Spleen (tissue), 11 donors: ENCODE measurements around the gene PLCB4. TPM values are rescaled to one million over a fixed set of nuclear protein-coding genes. Genes with fewer than 3 reads are reported as not detected.

Experiments
- DNase-seq: peaks from one replicate; pipeline ENCODE4 v3.0.0-alpha.2; 2020
- H3K27ac ChIP-seq, 8 donors: fragments of 200-600 bp; sonication (generic) in 7 of 8; 1 replicate in 4 of 8; 2 replicates in 4 of 8; pipeline versions ENCODE4 v1.5.0 to v1.8.0; 2016 to 2021; ENCODE audit warnings: inconsistent platforms in 4 of 8, mild to moderate bottlenecking in 4 of 8, moderate library complexity in 1 of 8
- H3K27me3 ChIP-seq, 7 donors: fragments of 200-600 bp; sonication (generic) in 6 of 7; replicated peaks in 1 of 7; 1 replicate in 4 of 7; 2 replicates in 3 of 7; pipeline versions ENCODE4 v1.5.0 to v1.8.0; 2016 to 2021; ENCODE audit warnings: inconsistent platforms in 3 of 7, mild to moderate bottlenecking in 1 of 7
- H3K36me3 ChIP-seq, 6 donors: fragments of 200-600 bp; sonication (generic) in 5 of 6; 1 replicate in 4 of 6; 2 replicates in 2 of 6; pipeline versions ENCODE4 v1.5.0 to v1.8.0; 2016 to 2021; ENCODE audit warnings: inconsistent platforms in 2 of 6
- H3K4me1 ChIP-seq, 6 donors: fragments of 200-600 bp; sonication (generic) in 5 of 6; 1 replicate in 3 of 6; 2 replicates in 3 of 6; pipeline versions ENCODE4 v1.5.0 to v1.8.0; 2016 to 2021; ENCODE audit warnings: inconsistent platforms in 3 of 6
- H3K4me3 ChIP-seq, 8 donors: fragments of 200-600 bp; sonication (generic) in 7 of 8; 1 replicate in 4 of 8; 2 replicates in 4 of 8; pipeline versions ENCODE4 v1.5.0 to v1.8.0; 2016 to 2021; ENCODE audit warnings: inconsistent platforms in 4 of 8, mild to moderate bottlenecking in 4 of 8, moderate library complexity in 2 of 8
- H3K9me3 ChIP-seq, 8 donors: fragments of 200-600 bp; sonication (generic) in 7 of 8; 1 replicate in 4 of 8; 2 replicates in 4 of 8; pipeline versions ENCODE4 v1.5.0 to v1.8.0; 2016 to 2021; ENCODE audit warnings: inconsistent platforms in 4 of 8
- POLR2A ChIP-seq, 3 donors: fragments of 450-650 bp; IDR thresholded peaks; one replicate each; pipeline ENCODE4 v1.5.1; 2017; ENCODE audit warnings: antibody characterized with exemption in 3 of 3, mild to moderate bottlenecking in 1 of 3
- POLR2AphosphoS5 ChIP-seq, 3 donors: sonication (generic); formaldehyde crosslinking; IDR thresholded peaks; one replicate each; pipeline ENCODE4 v1.5.1; 2017; ENCODE audit warnings: antibody characterized with exemption in 3 of 3
- WGBS, 5 donors: extraction: QIAGEN DNeasy Blood & Tissue Kit in 3 of 5; methylation state at CpG; one replicate each; pipeline versions ENCODE4 v1.1.5 to v1.1.7; 2013 to 2018; 5-methylcytosine and 5-hydroxymethylcytosine counted together
- intact Hi-C: fragments of 100-400 bp; cut with DNase I; formaldehyde crosslinking; loops from one replicate; pipeline ENCODE4 v1.15.0; 2023; ENCODE audit warnings: low total_unique reads
- polyA plus RNA-seq, 3 donors: library from polyadenylated mRNA; stranded (reverse); fragments of 200-250 nt; gene quantifications; one replicate each; pipeline ENCODE4 v1.2.1, GENCODE V29; 2013
- total RNA-seq, 7 donors: library from RNA; depleted of rRNA in 3 of 7; stranded (reverse); fragments of >200 nt in 3 of 7; fragmentation: NEBNext Ultra II Directional in 4 of 7; extraction: Animal tissue kit (Norgen Biotek cat#: 25700) in 4 of 7; gene quantifications; one replicate each; pipeline versions ENCODE4 v1.1.0 to v1.2.1, GENCODE V29; 2016 to 2021
- TF ChIP-seq, protein P1 (sequence below), 11 experiments: fragments of 200-600 bp in 7 of 11; fragments of 450-650 bp in 4 of 11; sonication (generic) in 4 of 11; IDR thresholded peaks in 8 of 11; conservative IDR thresholded peaks in 3 of 11; 1 replicate in 7 of 11; 2 replicates in 4 of 11; pipeline versions ENCODE4 v1.4.0 to v1.8.0; 2016 to 2021; ENCODE audit warnings: antibody characterized with exemption in 11 of 11, inconsistent platforms in 4 of 11, mild to moderate bottlenecking in 1 of 11
- donor health status: healthy with polysubstance abuse.
- donor health status: DM: no; HTN: no; CAD: no; lungs with moderate emphysema.
- donor health status: DM: no; HTN: no; CAD: no.
- donor health status: Bipolar disorder and iron deficiency.
- donor health status: healthy.
- donor health status: DM: no; HTN: no; CAD: no.
- donor health status: DM: yes; HTN: yes; CAD: no.

Gene PLCB4
- total and polyA plus RNA-seq, 10 donors, result 0.43 to 4.9 (median 1.6) TPM

GRCh38 chr20:9400171-9401025, 331.5 kb downstream of the PLCB4 start:
- 54 to 71% (median 59%) methylated on average over 4 of the region's 4 CpGs for WGBS, 5 donors
- Histone ChIP-seq H3K9me3 (no peaks in the 10 kb centered on the region), H3K36me3 (no peaks in the 10 kb centered on the region), H3K4me1 (peaks cover 0 to 11% (median 0%) of the 10 kb centered on the region in 6 donors), H3K27ac (no peak overlapping the region), H3K4me3 (no peak overlapping the region), H3K27me3 (no peaks in the 10 kb centered on the region)
- intact Hi-C loops, result no loop called here
- DNase-seq, result no peak
- no peak for TF ChIP-seq POLR2A (IDR thresholded peaks at IDR 0.05)
- TF ChIP-seq POLR2AphosphoS5 (IDR thresholded peaks at IDR 0.05), result no peak
- TF ChIP-seq, protein P1, sequence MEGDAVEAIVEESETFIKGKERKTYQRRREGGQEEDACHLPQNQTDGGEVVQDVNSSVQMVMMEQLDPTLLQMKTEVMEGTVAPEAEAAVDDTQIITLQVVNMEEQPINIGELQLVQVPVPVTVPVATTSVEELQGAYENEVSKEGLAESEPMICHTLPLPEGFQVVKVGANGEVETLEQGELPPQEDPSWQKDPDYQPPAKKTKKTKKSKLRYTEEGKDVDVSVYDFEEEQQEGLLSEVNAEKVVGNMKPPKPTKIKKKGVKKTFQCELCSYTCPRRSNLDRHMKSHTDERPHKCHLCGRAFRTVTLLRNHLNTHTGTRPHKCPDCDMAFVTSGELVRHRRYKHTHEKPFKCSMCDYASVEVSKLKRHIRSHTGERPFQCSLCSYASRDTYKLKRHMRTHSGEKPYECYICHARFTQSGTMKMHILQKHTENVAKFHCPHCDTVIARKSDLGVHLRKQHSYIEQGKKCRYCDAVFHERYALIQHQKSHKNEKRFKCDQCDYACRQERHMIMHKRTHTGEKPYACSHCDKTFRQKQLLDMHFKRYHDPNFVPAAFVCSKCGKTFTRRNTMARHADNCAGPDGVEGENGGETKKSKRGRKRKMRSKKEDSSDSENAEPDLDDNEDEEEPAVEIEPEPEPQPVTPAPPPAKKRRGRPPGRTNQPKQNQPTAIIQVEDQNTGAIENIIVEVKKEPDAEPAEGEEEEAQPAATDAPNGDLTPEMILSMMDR (IDR thresholded peaks at IDR 0.05 in 8 of 11, conservative IDR thresholded peaks at IDR 0.05 in 3 of 11), result no peak

GRCh38 chr20:9401371-9401770, 332.5 kb downstream of the PLCB4 start:
- no peaks in the 10 kb centered on the region for H3K27me3 ChIP-seq
- intact Hi-C loops, result no loop called here
- no peaks in the 10 kb centered on the region for H3K36me3 ChIP-seq
- TF ChIP-seq, protein P1 (IDR thresholded peaks at IDR 0.05 in 8 of 11, conservative IDR thresholded peaks at IDR 0.05 in 3 of 11), result no peak
- DNase-seq, result no peak
- 31 to 80% (median 48%) methylated on average over 3 of the region's 3 CpGs for WGBS, 5 donors
- no peak overlapping the region for H3K4me3 ChIP-seq
- H3K4me1 ChIP-seq, result peaks cover 0 to 11% (median 0%) of the 10 kb centered on the region in 6 donors
- no peak overlapping the region for H3K27ac ChIP-seq
- H3K9me3 ChIP-seq, result no peaks in the 10 kb centered on the region

DNA sequence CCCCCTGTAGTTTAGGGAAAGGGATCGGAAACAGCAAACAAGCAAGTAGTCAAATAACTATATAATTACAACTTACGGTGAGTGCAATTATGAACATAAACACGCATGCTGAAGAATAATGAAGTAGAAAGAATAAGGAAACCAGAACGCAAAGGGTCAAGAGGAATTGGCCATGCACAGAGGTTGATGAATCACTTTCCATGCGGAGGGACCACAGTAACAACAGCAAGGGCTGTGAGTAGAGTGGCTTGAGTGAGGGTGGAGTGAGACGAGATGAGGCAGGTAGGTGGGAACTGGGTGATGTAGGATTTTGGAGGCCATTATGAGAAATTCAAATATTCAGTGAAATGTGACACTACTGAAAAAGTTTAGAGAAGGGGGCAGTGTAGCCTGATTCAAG, 333.3 kb downstream of the PLCB4 start:
- H3K27me3 ChIP-seq, result no peaks in the 10 kb centered on the region
- no peaks in the 10 kb centered on the region for H3K36me3 ChIP-seq
- TF ChIP-seq POLR2A (IDR thresholded peaks at IDR 0.05), result no peak
- TF ChIP-seq, protein P1 (IDR thresholded peaks at IDR 0.05 in 8 of 11, conservative IDR thresholded peaks at IDR 0.05 in 3 of 11), result no peak
- TF ChIP-seq POLR2AphosphoS5 (IDR thresholded peaks at IDR 0.05), result no peak
- no peak overlapping the region for H3K27ac ChIP-seq
- 86 to 93% (median 89%) methylated on average over 6 of the region's 6 CpGs for WGBS, 5 donors
- intact Hi-C loops, result no loop called here
- H3K4me3 ChIP-seq, result no peak overlapping the region
- no peak for DNase-seq
- H3K4me1 ChIP-seq, result peaks cover 0 to 11% (median 0%) of the 10 kb centered on the region in 6 donors
- no peaks in the 10 kb centered on the region for H3K9me3 ChIP-seq

GRCh38 chr20:9402546-9402945, 333.7 kb downstream of the PLCB4 start:
- TF ChIP-seq POLR2A (IDR thresholded peaks at IDR 0.05) (no peak), POLR2AphosphoS5 (IDR thresholded peaks at IDR 0.05) (no peak)
- TF ChIP-seq, protein P1 (IDR thresholded peaks at IDR 0.05 in 8 of 11, conservative IDR thresholded peaks at IDR 0.05 in 3 of 11), result no peak
- DNase-seq, result no peak
- no peaks in the 10 kb centered on the region for H3K36me3 ChIP-seq
- intact Hi-C loops, result no loop called here
- H3K9me3 ChIP-seq, result no peaks in the 10 kb centered on the region
- H3K4me3 ChIP-seq, result no peak overlapping the region
- WGBS, 5 donors, result 88 to 98% (median 94%) methylated on average over 3 of the region's 3 CpGs
- peaks cover 0 to 10% (median 0%) of the 10 kb centered on the region in 6 donors for H3K4me1 ChIP-seq
- no peak overlapping the region for H3K27ac ChIP-seq
- H3K27me3 ChIP-seq, result no peaks in the 10 kb centered on the region
